Large intestine (tissue), 3 donors: ENCODE measurements around the gene SLC47A2. TPM values are rescaled to one million over a fixed set of nuclear protein-coding genes. Genes with fewer than 3 reads are reported as not detected.

Experiments used
- DNase-seq, 2 donors: peaks; one replicate each; pipeline versions ENCODE4 v3.0.0 to v3.0.0-alpha.2; 2013
- H3K27ac ChIP-seq: one replicate; pipeline ENCODE4 v1.5.1; 2013; ENCODE audit warnings: low read length
- H3K27me3 ChIP-seq: 2 replicates; pipeline ENCODE4 v1.6.1; 2013; ENCODE audit warnings: low read length; ENCODE audit not compliant: control insufficient read depth, insufficient read depth
- H3K36me3 ChIP-seq: 2 replicates; pipeline ENCODE4 v1.6.1; 2013; ENCODE audit warnings: low read length; ENCODE audit not compliant: control insufficient read depth, insufficient read depth
- H3K4me1 ChIP-seq: one replicate; pipeline ENCODE4 v1.6.1; 2013; ENCODE audit warnings: low read length; ENCODE audit not compliant: control insufficient read depth, insufficient read depth
- H3K4me3 ChIP-seq: one replicate; pipeline ENCODE4 v1.5.1; 2013; ENCODE audit warnings: low read length
- H3K9me3 ChIP-seq: one replicate; pipeline ENCODE4 v1.6.1; 2013; ENCODE audit warnings: mild to moderate bottlenecking, low read depth, low read length, moderate library complexity; ENCODE audit not compliant: control insufficient read depth
- WGBS: methylation state at CpG from one replicate; pipeline ENCODE4 v1.1.5; 2013; ENCODE audit warnings: low lambda C conversion rate; ENCODE audit not compliant: insufficient coverage; 5-methylcytosine and 5-hydroxymethylcytosine counted together
- polyA plus RNA-seq: library from polyadenylated mRNA; unstranded; fragments of 120-200 nt; gene quantifications from one replicate; pipeline ENCODE4 v1.2.1, GENCODE V29; 2013

The SLC47A2 gene
- polyA plus RNA-seq, 1 donor = 0.54 TPM

- peaks cover 55% of the 10 kb centered on the region for H3K4me1 ChIP-seq
- no CpG with 5 or more reads among the region's 10 CpGs for WGBS
Measured at GRCh38 chr17:19717411-19717908, 1.1 kb upstream of the SLC47A2 start.

GRCh38 chr17:19717031-19717360, 612 bp upstream of the SLC47A2 start:
- no CpG with 5 or more reads among the region's 7 CpGs for WGBS
- Histone ChIP-seq H3K36me3 (no peaks in the 10 kb centered on the region), H3K9me3 (no peaks in the 10 kb centered on the region), H3K27ac (no peak overlapping the region), H3K27me3 (no peaks in the 10 kb centered on the region), H3K4me1 (peaks cover 51% of the 10 kb centered on the region), H3K4me3 (no peak overlapping the region)
- no peak for DNase-seq

More at GRCh38 chr17:19717411-19717908, 1.1 kb upstream of the SLC47A2 start:
- Histone ChIP-seq H3K27me3 (no peaks in the 10 kb centered on the region), H3K4me3 (no peak overlapping the region), H3K27ac (no peak overlapping the region), H3K9me3 (no peaks in the 10 kb centered on the region), H3K36me3 (no peaks in the 10 kb centered on the region)
- DNase-seq = no peak

DNA sequence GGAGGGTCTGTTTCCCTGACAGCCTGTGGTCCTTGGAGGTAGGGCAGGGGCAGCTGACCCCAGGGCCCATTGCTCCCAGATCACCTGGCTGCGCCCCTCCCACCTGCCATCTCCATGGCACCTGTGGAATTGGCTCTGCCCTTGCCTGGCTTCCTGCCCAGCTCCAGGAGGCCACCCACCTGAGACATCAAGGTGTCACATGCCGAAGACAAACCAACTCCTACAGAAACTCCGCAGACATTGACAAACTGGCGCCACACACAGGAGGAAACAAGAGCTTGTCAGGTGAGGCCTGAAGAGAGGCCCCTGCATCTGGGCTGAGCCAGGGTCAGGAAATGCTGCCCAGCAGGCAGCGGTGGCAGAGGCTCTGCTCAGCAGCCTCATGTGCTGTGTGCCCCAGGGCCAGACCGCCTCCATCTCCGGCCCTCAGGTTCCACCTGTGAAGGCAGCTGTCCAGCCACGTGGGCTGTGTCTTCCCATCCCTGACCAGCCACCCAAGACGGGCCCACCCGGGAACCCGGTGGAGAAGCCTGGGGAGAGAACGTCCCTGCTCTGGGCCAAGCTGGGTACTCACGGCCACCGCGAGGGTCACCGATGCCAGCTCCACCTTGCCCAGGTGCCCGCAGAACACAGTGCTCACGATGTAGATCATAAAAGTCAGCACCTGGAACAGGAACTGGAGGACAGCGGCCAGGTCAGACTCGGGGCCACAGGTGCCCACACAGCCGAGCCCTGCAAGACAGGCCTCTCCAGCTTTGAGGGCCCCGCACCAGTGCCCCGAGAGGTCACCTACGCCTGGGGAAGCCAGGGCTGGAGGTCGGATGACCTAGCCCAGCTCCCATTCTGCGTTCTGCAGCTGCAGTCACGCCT, 1.6 kb downstream of the SLC47A2 start:
- DNase-seq = peak in 1 of 2 donors; percentile 61
- no peaks in the 10 kb centered on the region for H3K9me3 ChIP-seq
- H3K27me3 ChIP-seq = no peaks in the 10 kb centered on the region
- no peaks in the 10 kb centered on the region for H3K36me3 ChIP-seq
- H3K4me1 ChIP-seq = peaks cover 29% of the 10 kb centered on the region
- no peak overlapping the region for H3K4me3 ChIP-seq
- no peak overlapping the region for H3K27ac ChIP-seq
- no CpG with 5 or more reads among the region's 27 CpGs for WGBS

GRCh38 chr17:19713901-19714361, 2.5 kb downstream of the SLC47A2 start:
- H3K27me3 ChIP-seq = no peaks in the 10 kb centered on the region
- H3K4me3 ChIP-seq = no peak overlapping the region
- H3K4me1 ChIP-seq = peaks cover 20% of the 10 kb centered on the region
- no peaks in the 10 kb centered on the region for H3K9me3 ChIP-seq
- no peaks in the 10 kb centered on the region for H3K36me3 ChIP-seq
- no peak overlapping the region for H3K27ac ChIP-seq
- whole genome bisulfite sequencing = no CpG with 5 or more reads among the region's 28 CpGs
- no peak for DNase-seq

- Histone ChIP-seq H3K36me3 (no peaks in the 10 kb centered on the region), H3K9me3 (no peaks in the 10 kb centered on the region), H3K4me1 (peaks cover 16% of the 10 kb centered on the region), H3K27me3 (no peaks in the 10 kb centered on the region), H3K4me3 (no peak overlapping the region), H3K27ac (no peak overlapping the region)
- no CpG with 5 or more reads among the region's 16 CpGs for WGBS
- no peak for DNase-seq
Measured at GRCh38 chr17:19713462-19713861, 2.9 kb downstream of the SLC47A2 start.

GRCh38 chr17:19712436-19713004, 3.9 kb downstream of the SLC47A2 start:
- no peak for DNase-seq
- Histone ChIP-seq H3K36me3 (no peaks in the 10 kb centered on the region), H3K27ac (no peak overlapping the region), H3K4me1 (peaks cover 7% of the 10 kb centered on the region), H3K4me3 (no peak overlapping the region), H3K27me3 (no peaks in the 10 kb centered on the region), H3K9me3 (no peaks in the 10 kb centered on the region)
- 96% methylated on average over 3 of the region's 12 CpGs for WGBS

GRCh38 chr17:19709841-19710240, 6.5 kb downstream of the SLC47A2 start:
- no CpG with 5 or more reads among the region's 3 CpGs for WGBS
- no peaks in the 10 kb centered on the region for H3K9me3 ChIP-seq
- DNase-seq = no peak
- H3K4me3 ChIP-seq = no peak overlapping the region
- H3K27me3 ChIP-seq = no peaks in the 10 kb centered on the region
- H3K27ac ChIP-seq = no peak overlapping the region
- H3K36me3 ChIP-seq = no peaks in the 10 kb centered on the region
- H3K4me1 ChIP-seq = peaks cover 2% of the 10 kb centered on the region

DNA sequence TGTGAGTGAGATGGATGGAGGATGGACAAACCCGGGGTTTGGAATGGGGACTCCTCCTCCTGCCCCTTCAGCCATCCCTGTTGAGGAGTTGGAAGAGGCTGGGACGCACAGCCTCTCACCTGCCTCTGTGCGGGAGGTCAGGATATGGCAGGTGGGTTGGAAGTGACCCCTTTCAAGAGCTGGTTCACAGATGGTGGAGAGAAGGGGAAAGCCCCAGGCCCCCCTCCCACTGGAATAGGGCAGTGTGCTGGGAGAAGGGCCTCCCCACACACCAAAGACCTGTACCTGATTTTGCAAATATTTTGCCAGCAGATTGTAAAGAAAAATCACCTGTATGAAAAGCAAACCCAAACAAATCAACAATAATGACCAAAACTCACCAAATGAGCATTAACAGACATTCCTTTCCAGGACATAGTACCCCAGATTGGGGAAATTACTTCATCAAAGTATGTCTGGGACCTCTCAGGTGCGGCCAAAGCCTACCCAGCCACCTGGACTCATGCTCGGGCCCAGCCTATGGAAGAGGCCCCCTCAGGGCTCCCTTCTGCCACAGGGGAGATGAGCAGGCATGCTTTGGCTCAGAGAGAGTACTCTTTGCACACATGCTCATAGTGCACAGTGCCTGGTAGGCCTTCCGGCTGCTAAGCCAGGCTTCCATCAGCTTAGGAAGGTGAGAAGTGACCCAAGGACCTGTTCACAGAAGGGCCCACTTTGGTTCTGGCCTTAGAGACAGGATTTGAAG, 7.8 kb downstream of the SLC47A2 start:
- no peak for DNase-seq
- H3K4me3 ChIP-seq = no peak overlapping the region
- no peaks in the 10 kb centered on the region for H3K9me3 ChIP-seq
- no CpG with 5 or more reads among the region's 6 CpGs for WGBS
- H3K27ac ChIP-seq = no peak overlapping the region
- no peaks in the 10 kb centered on the region for H3K36me3 ChIP-seq
- no peaks in the 10 kb centered on the region for H3K27me3 ChIP-seq
- H3K4me1 ChIP-seq = peaks cover 5% of the 10 kb centered on the region

GRCh38 chr17:19707728-19708221, 8.6 kb downstream of the SLC47A2 start:
- Histone ChIP-seq H3K4me3 (no peak overlapping the region), H3K9me3 (no peaks in the 10 kb centered on the region), H3K4me1 (peaks cover 6% of the 10 kb centered on the region), H3K27me3 (no peaks in the 10 kb centered on the region), H3K36me3 (no peaks in the 10 kb centered on the region), H3K27ac (no peak overlapping the region)
- DNase-seq = no peak
- no CpG with 5 or more reads among the region's 11 CpGs for WGBS
